Thyroid gland (tissue), 4 donors: ENCODE measurements around the gene ZBTB7C.

ENCODE experiments used
- CTCF ChIP-seq, 6 experiments: fragments of 200-600 bp in 3 of 6; fragments of 450-650 bp in 3 of 6; sonication (generic) in 3 of 6; IDR thresholded peaks; one replicate each; pipeline ENCODE4 v1.5.1; 2016 to 2019; ENCODE audit warnings: antibody characterized with exemption in 6 of 6, mild to moderate bottlenecking in 2 of 6, inconsistent platforms in 1 of 6, moderate library complexity in 1 of 6
- POLR2A ChIP-seq, 2 donors: fragments of 450-650 bp; IDR thresholded peaks; one replicate each; pipeline ENCODE4 v1.6.1; 2017; ENCODE audit warnings: antibody characterized with exemption in 2 of 2, mild to moderate bottlenecking in 2 of 2, moderate library complexity in 1 of 2

- TF ChIP-seq CTCF (IDR thresholded peaks at IDR 0.05) = no peak
- TF ChIP-seq POLR2A (IDR thresholded peaks at IDR 0.05) = no peak
Measured at GRCh38 chr18:48036226-48036625, 373.0 kb downstream of the ZBTB7C start.
